NCI-H2107 treated with DMSO at 0.1 percent for 48 hours (cell line): Measurements from ENCODE around the gene ABLIM2.

Experiments
- DNase-seq: peaks from one replicate; lab custom pipeline; 2025; ENCODE audit not compliant: unreplicated experiment; lab: John Stamatoyannopoulos, UW

ABLIM2 gene

GRCh38 chr4:8176547-8177399 is 18.2 kb upstream of the ABLIM2 start:
- DNase-seq = peak; percentile 19

- DNase-seq = no peak
Measured at GRCh38 chr4:8175686-8176085, 17.1 kb upstream of the ABLIM2 start.

GRCh38 chr4:8174970-8175369 is 16.4 kb upstream of the ABLIM2 start:
- DNase-seq = no peak

- DNase-seq = no peak
Measured at GRCh38 chr4:8173492-8174242, 15.1 kb upstream of the ABLIM2 start.

- DNase-seq = no peak
Measured at GRCh38 chr4:8171984-8172924, 13.6 kb upstream of the ABLIM2 start.

- DNase-seq = no peak
Measured at GRCh38 chr4:8171266-8171665, 12.7 kb upstream of the ABLIM2 start.

GRCh38 chr4:8170341-8170740 is 11.7 kb upstream of the ABLIM2 start:
- no peak for DNase-seq

- DNase-seq = no peak
Measured at GRCh38 chr4:8169763-8170162, 11.2 kb upstream of the ABLIM2 start.

- DNase-seq = no peak
Measured at GRCh38 chr4:8168832-8169598, 10.4 kb upstream of the ABLIM2 start.

GRCh38 chr4:8168232-8168631 is 9.6 kb upstream of the ABLIM2 start:
- no peak for DNase-seq

GRCh38 chr4:8167815-8168214 is 9.2 kb upstream of the ABLIM2 start:
- no peak for DNase-seq

- no peak for DNase-seq
Measured at GRCh38 chr4:8167291-8167690, 8.7 kb upstream of the ABLIM2 start.

GRCh38 chr4:8165374-8165896 is 6.8 kb upstream of the ABLIM2 start:
- no peak for DNase-seq

GRCh38 chr4:8164687-8165086 is 6.1 kb upstream of the ABLIM2 start:
- DNase-seq = no peak

GRCh38 chr4:8164194-8164565 is 5.6 kb upstream of the ABLIM2 start:
- peak; percentile 8 for DNase-seq

GRCh38 chr4:8163436-8164193 is 5.0 kb upstream of the ABLIM2 start:
- DNase-seq = no peak

GRCh38 chr4:8163026-8163425 is 4.4 kb upstream of the ABLIM2 start:
- no peak for DNase-seq

GRCh38 chr4:8162625-8163024 is 4.0 kb upstream of the ABLIM2 start:
- peak; percentile 79 for DNase-seq

GRCh38 chr4:8160572-8160971 is 2.0 kb upstream of the ABLIM2 start:
- DNase-seq = no peak

- DNase-seq = no peak
Measured at GRCh38 chr4:8160233-8160560, 1.6 kb upstream of the ABLIM2 start.
